UCSD-AML1 (cell line): ENCODE measurements around the gene AUNIP.

Source experiments
- DNase-seq: peaks from one replicate; lab custom pipeline; 2025; ENCODE audit not compliant: unreplicated experiment; lab: John Stamatoyannopoulos, UW

Gene AUNIP

GRCh38 chr1:25858906-25859789 lies at the start of gene AUNIP:
Gene AUNIP (minus strand): TSS chr1:25859457. CDS start chr1:25859357, 100 bp downstream.
- DNase-seq: peak; percentile 94

DNA sequence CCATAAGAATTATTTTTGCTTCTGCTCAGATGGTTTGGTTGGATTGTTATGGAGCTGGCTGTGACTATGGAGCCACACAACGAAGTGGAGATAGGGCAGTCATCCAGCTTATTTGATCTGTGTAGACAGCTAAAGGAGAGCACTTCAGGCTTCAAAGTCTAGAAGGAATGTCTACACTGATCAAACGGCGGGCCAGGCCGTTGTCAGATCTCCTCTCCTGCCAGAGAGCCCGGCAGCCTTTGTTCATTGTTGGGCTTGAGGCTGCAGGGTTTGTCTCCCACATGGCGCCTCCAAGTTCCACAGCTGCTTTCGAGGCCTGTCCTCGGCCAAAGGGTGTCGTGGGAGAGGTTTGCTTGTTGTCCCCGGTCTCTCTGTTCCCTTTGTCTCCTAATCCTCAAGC lies 49.8 kb upstream of the AUNIP start:
- no peak for DNase-seq

DNA sequence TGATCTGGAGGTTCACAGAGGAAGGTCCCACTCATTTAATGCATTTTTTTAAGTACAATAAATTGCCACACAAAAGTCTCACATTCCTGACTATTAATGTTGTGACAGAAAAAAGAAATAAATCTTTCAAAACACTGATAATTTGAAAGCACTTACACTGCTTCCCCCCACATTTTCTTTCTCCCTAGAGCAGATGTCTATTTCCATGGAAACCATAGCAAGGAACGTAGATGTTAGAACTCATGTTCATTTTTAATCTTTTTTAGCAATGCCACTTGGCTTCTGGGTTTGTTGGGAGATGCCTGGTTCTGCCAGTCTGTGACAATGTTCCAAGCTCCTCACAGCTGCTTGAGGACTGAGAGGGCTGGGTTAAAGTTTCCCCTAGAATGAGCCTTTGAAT lies 48.9 kb upstream of the AUNIP start:
- no peak for DNase-seq

- DNase-seq: no peak
Observed at GRCh38 chr1:25907601-25908000, 48.3 kb upstream of the AUNIP start.

DNA sequence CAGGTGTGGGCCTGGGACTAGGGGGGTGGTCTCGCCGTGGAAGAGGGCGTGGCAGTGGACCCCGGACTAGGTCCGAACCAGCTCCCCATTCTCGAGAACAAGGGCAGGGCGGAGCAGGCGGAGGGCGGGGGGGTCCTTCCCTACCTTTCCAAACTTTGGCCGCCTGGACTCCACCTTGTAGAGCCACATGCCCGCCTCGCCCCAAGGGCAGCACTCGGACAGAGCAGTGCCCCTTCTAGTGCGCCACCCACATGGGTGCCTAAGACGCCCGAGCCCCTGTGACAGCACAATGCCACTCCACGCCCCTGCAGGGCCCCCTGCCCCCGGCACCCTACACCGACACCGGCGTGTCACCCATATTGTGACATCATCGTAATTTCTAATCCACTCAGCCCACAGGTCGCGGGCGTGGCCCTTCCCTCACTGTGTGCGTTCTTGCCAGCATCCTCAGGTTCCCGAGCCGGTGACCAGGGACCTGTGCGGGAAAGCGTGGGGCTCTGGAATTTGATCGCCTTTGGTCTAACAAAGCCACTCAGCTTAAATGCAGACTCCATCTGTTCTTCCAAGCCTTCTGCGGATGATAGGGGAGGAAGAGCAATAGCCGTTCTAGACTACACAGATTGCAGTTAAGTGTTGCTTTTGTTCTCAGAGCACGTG lies 47.5 kb upstream of the AUNIP start:
- DNase-seq: no peak

- peak; percentile 88 for DNase-seq
Observed at GRCh38 chr1:25905680-25906643, 46.7 kb upstream of the AUNIP start, which contains the start of gene STMN1. Gene STMN1 (minus strand): TSS chr1:25906419. CDS start chr1:25904676, 1,743 bp downstream.

GRCh38 chr1:25904943-25905679 lies 45.9 kb upstream of the AUNIP start:
- DNase-seq: peak; percentile 91

DNA sequence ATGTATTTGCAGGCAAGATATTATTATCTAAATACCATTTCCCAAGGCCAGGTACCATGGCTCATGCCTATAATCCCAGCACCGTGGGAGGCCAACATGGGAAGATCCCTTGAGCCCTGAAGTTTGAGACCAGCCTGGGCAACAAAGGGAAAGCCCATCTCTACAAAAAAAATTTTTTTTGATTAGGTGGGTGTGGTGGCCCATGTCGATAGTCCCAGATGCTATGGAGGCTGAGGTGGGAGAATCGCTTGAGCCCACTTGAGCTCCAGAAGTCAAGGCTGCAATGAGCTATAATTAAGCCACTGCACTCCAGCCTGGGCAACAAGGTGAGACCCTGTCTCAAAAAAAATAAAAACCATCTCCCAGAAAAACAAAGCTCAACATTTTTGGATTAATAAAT lies 44.7 kb upstream of the AUNIP start:
- no peak for DNase-seq

GRCh38 chr1:25902462-25902861 lies 43.2 kb upstream of the AUNIP start:
- DNase-seq: no peak

DNA sequence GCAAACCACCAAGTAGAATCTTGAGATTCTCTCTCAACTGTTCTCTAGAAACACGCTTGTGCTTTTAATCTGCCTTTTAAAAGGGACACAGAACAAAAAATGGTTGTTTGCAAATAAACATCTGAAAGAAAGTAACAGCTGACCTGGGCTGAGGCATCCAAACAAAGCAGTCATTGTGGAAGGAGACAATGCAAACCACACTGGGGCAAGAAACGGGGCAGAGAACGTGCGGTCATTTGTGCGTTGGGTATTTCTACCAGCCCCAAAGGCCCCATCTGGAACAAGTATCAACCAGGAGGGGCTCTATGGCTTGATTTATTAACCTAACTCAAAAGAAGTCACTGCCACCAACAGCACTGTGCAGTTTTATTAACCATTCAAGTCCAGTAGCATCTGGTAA lies 41.0 kb upstream of the AUNIP start:
- no peak for DNase-seq

GRCh38 chr1:25899792-25900191 lies 40.5 kb upstream of the AUNIP start:
- no peak for DNase-seq

- no peak for DNase-seq
Observed at GRCh38 chr1:25898223-25899015, 39.2 kb upstream of the AUNIP start.

- no peak for DNase-seq
Observed at GRCh38 chr1:25897754-25898153, 38.5 kb upstream of the AUNIP start.

GRCh38 chr1:25896266-25896665 lies 37.0 kb upstream of the AUNIP start:
- DNase-seq: no peak

DNA sequence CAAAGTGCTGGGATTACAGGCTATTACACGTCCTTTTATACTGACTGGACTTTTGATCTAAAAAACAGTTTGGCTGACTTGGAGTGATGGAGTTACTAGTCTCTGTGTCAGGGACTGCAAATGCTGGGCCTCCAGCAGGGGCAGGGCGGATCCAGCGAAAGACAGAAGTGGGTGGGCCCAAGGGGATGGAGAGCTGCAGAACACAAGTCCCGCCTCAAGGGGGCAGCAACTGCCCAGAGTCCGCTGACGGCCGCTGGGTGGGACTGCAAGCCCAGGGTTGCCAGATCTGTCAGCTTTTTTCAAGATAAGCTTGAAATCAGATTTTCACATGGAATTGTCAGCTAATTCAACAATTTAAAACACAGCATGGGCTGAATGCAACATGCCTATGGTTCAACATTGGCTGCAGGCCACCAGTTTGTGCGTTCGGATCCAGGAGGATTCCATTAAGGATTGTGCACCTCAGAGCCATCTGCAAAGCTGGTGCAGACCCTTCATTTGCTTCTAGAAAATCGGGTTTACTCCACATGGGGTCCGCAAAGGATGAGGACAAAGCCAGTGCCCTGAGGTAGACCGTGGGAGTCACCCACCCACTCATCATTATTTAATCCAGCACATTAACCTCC lies 36.2 kb upstream of the AUNIP start:
- peak; percentile 90 for DNase-seq

- no peak for DNase-seq
Observed at GRCh38 chr1:25893116-25893515, 33.9 kb upstream of the AUNIP start.

DNA sequence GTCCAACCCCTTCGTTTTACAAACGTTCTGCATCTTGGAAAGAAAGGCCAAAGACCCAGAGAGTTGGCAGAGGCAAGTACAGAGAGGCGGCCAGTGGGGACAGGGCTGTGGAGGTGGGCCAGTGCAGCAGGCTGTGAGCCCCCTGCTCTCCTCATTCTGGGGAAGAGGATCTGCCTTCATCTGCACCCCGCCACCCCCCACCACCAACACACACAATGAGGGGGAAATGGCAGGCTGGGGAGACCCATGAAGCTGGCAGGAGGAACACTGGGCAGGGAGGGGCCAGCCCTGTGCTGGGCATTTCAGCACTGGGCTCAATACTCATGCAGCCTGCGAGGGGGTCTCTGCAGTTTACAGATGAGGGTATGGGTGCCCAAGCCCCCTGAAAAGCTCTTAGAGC lies 32.3 kb upstream of the AUNIP start:
- no peak for DNase-seq

DNA sequence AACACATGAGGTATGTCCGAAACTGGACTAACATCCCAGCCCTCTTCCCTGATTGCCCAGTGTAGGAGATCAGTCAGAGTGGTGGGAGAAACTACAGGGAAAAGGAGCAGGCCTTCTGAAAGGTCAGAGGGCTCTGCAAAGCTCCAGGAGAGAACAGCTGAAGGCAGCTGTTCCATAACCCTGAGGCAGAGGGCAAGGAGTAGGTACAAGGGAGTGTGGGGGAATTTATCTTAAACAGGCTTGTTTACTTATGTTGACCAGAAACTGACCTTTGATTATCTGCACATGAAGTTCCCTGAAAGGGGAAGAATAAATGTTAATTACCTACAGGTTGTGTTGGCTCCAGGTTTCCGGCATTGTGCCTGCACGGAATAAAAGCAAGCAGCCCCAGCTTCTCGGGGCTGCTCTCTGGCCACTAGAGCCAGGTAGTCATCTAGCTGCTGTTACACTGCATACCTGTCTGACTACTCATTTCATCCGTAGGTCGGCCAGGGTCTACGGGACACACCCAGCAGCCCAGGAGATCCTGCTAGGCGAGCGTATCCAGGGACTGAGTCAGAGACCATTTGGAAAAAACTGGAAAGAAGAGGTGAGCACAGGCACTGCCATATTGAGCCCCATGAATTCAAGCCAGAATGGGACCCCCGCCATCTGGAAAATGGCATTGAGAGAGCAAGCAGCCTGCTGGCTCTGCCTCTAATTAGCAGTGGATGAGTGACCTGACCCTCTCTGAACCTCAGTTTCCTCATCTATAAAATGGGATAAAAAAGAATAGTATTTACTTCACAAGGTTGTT lies 31.2 kb upstream of the AUNIP start:
- no peak for DNase-seq
